Transverse colon (tissue), 4 donors: ENCODE measurements around the gene SPRY2. TPM values are rescaled to one million over a fixed set of nuclear protein-coding genes. Genes with fewer than 3 reads are reported as not detected.

Source experiments
- DNase-seq: peaks from one replicate; pipeline ENCODE4 v3.0.0-alpha.2; 2019
- H3K27ac ChIP-seq, 4 donors: fragments of 200-600 bp; sonication (generic); 2 replicates each; pipeline ENCODE4 v1.5.1; 2016 to 2018; ENCODE audit warnings: inconsistent platforms in 4 of 4
- H3K27me3 ChIP-seq: fragments of 200-600 bp; sonication (generic); 2 replicates; pipeline ENCODE4 v1.5.1; 2017; ENCODE audit warnings: inconsistent platforms
- H3K36me3 ChIP-seq, 4 donors: fragments of 200-600 bp; sonication (generic); 2 replicates each; pipeline ENCODE4 v1.5.1; 2017 to 2019; ENCODE audit warnings: inconsistent platforms in 4 of 4
- H3K4me1 ChIP-seq, 4 donors: fragments of 200-600 bp; sonication (generic); 2 replicates each; pipeline ENCODE4 v1.5.1; 2017 to 2020; ENCODE audit warnings: inconsistent platforms in 4 of 4
- H3K4me3 ChIP-seq, 4 donors: fragments of 200-600 bp; sonication (generic); 1 replicate in 1 of 4; 2 replicates in 3 of 4; pipeline versions ENCODE4 v1.5.1 to v1.6.1; 2017 to 2019; ENCODE audit warnings: inconsistent platforms in 4 of 4
- H3K9me3 ChIP-seq, 2 donors: fragments of 200-600 bp; sonication (generic); 2 replicates each; pipeline ENCODE4 v1.5.1; 2017 to 2019; ENCODE audit warnings: inconsistent platforms in 2 of 2
- EP300 ChIP-seq: sonication (generic); formaldehyde crosslinking; IDR thresholded peaks from one replicate; pipeline ENCODE4 v1.6.1; 2017; ENCODE audit warnings: antibody characterized with exemption, low read depth
- POLR2A ChIP-seq: fragments of 450-650 bp; IDR thresholded peaks from one replicate; pipeline ENCODE4 v1.6.1; 2016; ENCODE audit warnings: antibody characterized with exemption, mild to moderate bottlenecking, moderate library complexity
- POLR2AphosphoS5 ChIP-seq, 3 donors: sonication (generic); formaldehyde crosslinking; IDR thresholded peaks; one replicate each; pipeline ENCODE4 v1.6.1; 2016; ENCODE audit warnings: antibody characterized with exemption in 3 of 3
- WGBS, 2 donors: methylation state at CpG; one replicate each; pipeline ENCODE4 v1.1.5; 2018; ENCODE audit warnings: low coverage in 1 of 2; 5-methylcytosine and 5-hydroxymethylcytosine counted together
- in situ Hi-C, 4 donors: fragments of 200-750 bp; cut with MboI; loops; one replicate each; pipeline versions ENCODE4 v1.15.0 to v1.15.1; 2017; ENCODE audit warnings: low sequenced_read_pairs in 3 of 4, low pct_ligation_motif_present in 1 of 4, low pct_unique_long_range_greater_than_20kb in 1 of 4
- intact Hi-C: fragments of 100-400 bp; cut with DNase I; formaldehyde crosslinking; loops from one replicate; pipeline ENCODE4 v1.15.1; 2023; ENCODE audit warnings: low total_unique reads
- total RNA-seq, 4 donors: library from RNA; depleted of rRNA; stranded (reverse); fragments of >200 nt; gene quantifications; one replicate each; pipeline ENCODE4 v1.1.0, GENCODE V29; 2016
- TF ChIP-seq, protein P1 (sequence below), 5 experiments: fragments of 200-600 bp in 3 of 5; fragments of 450-650 bp in 2 of 5; sonication (generic) in 3 of 5; IDR thresholded peaks; 1 replicate in 2 of 5; 2 replicates in 3 of 5; pipeline ENCODE4 v1.5.1; 2016 to 2017; ENCODE audit warnings: antibody characterized with exemption in 5 of 5, inconsistent platforms in 3 of 5, mild to moderate bottlenecking in 2 of 5, moderate library complexity in 1 of 5

Gene SPRY2
- total RNA-seq, 4 donors from 2014 or later = 21.1 to 52.1 (median 36.6) TPM

DNA sequence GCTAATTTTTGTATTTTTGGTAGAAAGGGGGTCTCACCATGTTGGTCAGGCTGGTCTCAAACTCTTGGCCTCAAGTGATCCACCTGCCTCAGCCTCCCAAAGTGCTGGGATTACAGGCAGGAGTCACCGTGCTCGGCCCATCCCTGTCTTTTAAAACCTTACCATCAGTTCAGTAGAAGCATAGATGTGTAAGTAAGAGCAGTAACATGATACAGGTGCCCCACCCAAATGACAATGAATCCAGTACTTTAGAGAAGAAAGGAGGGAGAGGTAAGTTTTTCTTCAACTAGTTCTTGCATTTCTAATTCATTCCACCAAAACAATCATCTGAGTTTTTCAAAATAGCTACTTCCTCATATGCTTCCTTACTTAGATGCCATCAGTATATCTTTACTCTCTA, 21.9 kb downstream of the SPRY2 start:
- DNase-seq = no peak
- no peaks in the 10 kb centered on the region for H3K36me3 ChIP-seq
- TF ChIP-seq, protein P1, sequence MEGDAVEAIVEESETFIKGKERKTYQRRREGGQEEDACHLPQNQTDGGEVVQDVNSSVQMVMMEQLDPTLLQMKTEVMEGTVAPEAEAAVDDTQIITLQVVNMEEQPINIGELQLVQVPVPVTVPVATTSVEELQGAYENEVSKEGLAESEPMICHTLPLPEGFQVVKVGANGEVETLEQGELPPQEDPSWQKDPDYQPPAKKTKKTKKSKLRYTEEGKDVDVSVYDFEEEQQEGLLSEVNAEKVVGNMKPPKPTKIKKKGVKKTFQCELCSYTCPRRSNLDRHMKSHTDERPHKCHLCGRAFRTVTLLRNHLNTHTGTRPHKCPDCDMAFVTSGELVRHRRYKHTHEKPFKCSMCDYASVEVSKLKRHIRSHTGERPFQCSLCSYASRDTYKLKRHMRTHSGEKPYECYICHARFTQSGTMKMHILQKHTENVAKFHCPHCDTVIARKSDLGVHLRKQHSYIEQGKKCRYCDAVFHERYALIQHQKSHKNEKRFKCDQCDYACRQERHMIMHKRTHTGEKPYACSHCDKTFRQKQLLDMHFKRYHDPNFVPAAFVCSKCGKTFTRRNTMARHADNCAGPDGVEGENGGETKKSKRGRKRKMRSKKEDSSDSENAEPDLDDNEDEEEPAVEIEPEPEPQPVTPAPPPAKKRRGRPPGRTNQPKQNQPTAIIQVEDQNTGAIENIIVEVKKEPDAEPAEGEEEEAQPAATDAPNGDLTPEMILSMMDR (IDR thresholded peaks at IDR 0.05) = no peak
- TF ChIP-seq EP300 (no peak), POLR2AphosphoS5 (IDR thresholded peaks at IDR 0.05) (no peak), POLR2A (no peak)
- H3K4me1 ChIP-seq = peaks cover 0 to 1% (median 0%) of the 10 kb centered on the region in 4 donors
- H3K4me3 ChIP-seq = no peak overlapping the region
- H3K9me3 ChIP-seq = no peaks in the 10 kb centered on the region
- intact Hi-C loops = no loop called here
- no peak overlapping the region for H3K27ac ChIP-seq
- in situ Hi-C loops = no loop called here
- 98% methylated on average over 2 of the region's 2 CpGs; no CpG with 5 or more reads in 1 of the 2 donors for WGBS, 2 donors
- H3K27me3 ChIP-seq = no peaks in the 10 kb centered on the region

DNA sequence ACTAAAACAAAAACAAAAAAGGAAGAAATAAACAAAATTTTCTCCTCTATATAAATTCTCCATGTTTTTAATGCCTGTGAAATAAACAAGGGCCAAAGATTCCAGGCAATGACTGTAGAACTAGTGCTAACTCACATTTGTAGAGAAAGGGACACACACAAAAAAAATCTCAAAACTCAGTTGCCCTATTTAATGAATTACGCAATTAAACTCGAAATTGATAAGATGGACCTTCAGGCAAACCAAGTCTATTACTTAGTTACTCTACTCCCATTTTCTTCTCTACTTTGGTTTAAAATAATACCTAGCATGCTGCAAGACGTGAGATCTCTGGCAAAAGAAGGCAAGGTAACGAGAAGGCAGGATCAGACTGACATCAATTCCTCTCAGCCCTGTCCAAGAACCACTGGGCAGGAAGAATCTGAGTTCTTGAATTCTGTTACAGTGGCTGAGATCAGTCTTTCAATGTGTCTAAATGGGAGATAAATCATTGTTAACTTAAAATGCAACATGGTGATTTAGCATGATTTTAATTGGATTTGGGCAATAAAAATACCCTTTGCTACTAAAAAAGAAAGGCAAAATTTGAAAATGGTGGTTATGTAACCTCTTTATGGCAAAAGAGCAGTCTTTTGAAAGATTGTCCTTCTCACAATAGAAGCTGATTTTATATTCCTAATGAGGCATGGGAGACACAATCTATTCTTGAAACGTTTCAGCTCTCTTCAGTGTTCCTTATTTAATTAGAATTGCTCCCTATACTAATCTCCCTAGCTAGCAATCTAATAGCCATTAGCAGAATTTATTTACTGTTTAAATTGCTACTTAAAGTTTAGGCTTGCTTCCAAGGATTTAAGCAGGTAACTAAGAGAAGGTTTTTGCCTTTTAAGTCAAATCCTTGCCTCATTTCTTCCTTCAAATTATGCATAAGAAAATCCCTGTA, 25.9 kb downstream of the SPRY2 start:
- intact Hi-C loops = no loop called here

DNA sequence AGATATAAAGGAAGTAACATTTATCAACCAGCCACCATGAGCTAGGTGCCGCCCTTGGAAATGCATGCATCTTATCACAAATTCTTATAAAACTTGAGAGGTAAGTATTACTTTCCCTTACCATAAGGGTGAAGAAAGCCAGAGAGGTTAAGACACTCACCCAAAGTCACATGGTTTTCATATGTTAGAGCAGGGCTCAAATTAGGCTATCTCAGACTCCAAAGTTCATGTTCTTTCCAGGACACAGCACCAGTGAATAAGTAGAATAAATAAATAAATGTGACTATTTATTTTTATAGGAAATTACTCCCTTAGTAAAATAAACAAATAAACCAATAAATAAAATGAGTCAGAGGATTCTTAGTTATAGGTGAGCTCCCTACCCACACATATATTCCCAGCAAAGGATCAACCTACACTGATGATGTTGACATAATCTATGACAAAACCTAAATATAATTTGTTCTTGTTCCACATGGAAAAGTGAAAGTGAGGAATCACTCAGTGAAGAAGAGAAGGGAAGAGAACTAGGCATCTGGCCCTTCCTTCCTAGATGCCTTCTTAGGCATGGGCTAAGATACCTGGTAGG, 27.2 kb downstream of the SPRY2 start:
- intact Hi-C loops = no loop called here
- no peaks in the 10 kb centered on the region for H3K9me3 ChIP-seq
- H3K4me1 ChIP-seq = peaks cover 0 to 22% (median 0%) of the 10 kb centered on the region in 4 donors

More for the DNA sequence above, 25.9 kb downstream of the SPRY2 start:
- Histone ChIP-seq H3K27me3 (no peaks in the 10 kb centered on the region), H3K27ac (no peak overlapping the region), H3K36me3 (no peaks in the 10 kb centered on the region), H3K4me3 (no peak overlapping the region), H3K9me3 (no peaks in the 10 kb centered on the region), H3K4me1 (peaks cover 0 to 22% (median 0%) of the 10 kb centered on the region in 4 donors)
- TF ChIP-seq POLR2AphosphoS5 (IDR thresholded peaks at IDR 0.05) (no peak), EP300 (no peak), POLR2A (no peak)
- TF ChIP-seq, protein P1 (IDR thresholded peaks at IDR 0.05) = no peak
- in situ Hi-C loops = no loop called here
- WGBS, 2 donors = 81 to 82% methylated on average over 5 of the region's 5 CpGs
- no peak for DNase-seq

DNA sequence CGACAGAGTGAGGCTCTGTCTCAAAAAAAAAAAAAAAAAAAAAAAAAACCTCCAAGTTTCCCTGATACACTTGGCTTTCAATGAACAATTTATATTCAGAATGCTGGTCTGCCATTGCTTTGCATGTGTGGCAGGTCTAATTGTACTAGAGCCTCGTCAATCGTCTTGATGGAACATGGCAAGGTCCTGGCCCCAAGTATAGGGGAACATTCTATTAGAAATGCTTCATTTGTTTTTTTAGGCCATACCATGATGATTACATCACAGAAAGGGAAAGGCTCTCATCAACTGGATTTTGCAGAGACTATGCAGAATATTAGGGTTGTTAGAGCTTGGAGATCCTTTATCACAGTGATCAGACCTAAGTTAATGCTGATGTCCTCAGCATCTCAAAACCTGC, 28.0 kb downstream of the SPRY2 start:
- H3K27me3 ChIP-seq = no peaks in the 10 kb centered on the region
- DNase-seq = no peak
- H3K4me3 ChIP-seq = no peak overlapping the region
- WGBS, 2 donors = 92 to 94% methylated on average over 3 of the region's 3 CpGs
- H3K27ac ChIP-seq = no peak overlapping the region
- in situ Hi-C loops (no loop called here), intact Hi-C loops (no loop called here)
- TF ChIP-seq EP300 = no peak
- TF ChIP-seq POLR2AphosphoS5 (IDR thresholded peaks at IDR 0.05) = no peak
- no peak for TF ChIP-seq POLR2A
- TF ChIP-seq, protein P1 (IDR thresholded peaks at IDR 0.05) = no peak
- H3K36me3 ChIP-seq = no peaks in the 10 kb centered on the region
- H3K4me1 ChIP-seq = peaks cover 0 to 22% (median 0%) of the 10 kb centered on the region in 4 donors
- no peaks in the 10 kb centered on the region for H3K9me3 ChIP-seq

More for the DNA sequence above, 27.2 kb downstream of the SPRY2 start:
- DNase-seq = no peak
- WGBS, 2 donors = 80 to 93% methylated on average over 1 of the region's 1 CpG
- H3K4me3 ChIP-seq = no peak overlapping the region
- TF ChIP-seq EP300 (no peak), POLR2AphosphoS5 (IDR thresholded peaks at IDR 0.05) (no peak), POLR2A (no peak)
- TF ChIP-seq, protein P1 (IDR thresholded peaks at IDR 0.05) = no peak
- no peak overlapping the region for H3K27ac ChIP-seq
- in situ Hi-C loops = no loop called here
- H3K36me3 ChIP-seq = no peaks in the 10 kb centered on the region
- H3K27me3 ChIP-seq = no peaks in the 10 kb centered on the region
